Fibroblast of lung (primary cell): ENCODE data around the gene PLCL1. TPM values are rescaled to one million over a fixed set of nuclear protein-coding genes. Genes with fewer than 3 reads are reported as not detected.

Source experiments
- DNase-seq, 2 donors: peaks; one replicate each; pipeline versions ENCODE4 v3.0.0 to v3.0.0-alpha.2; 2010; ENCODE audit warnings: low read depth in 2 of 2
- H2AFZ ChIP-seq: 2 replicates; pipeline ENCODE4 v1.5.1; 2012; ENCODE audit warnings: low read length, control low read depth, inconsistent platforms
- H3K27ac ChIP-seq: 2 replicates; pipeline ENCODE4 v1.5.1; 2011; ENCODE audit warnings: low read length, control low read depth; ENCODE audit not compliant: insufficient read depth
- H3K27me3 ChIP-seq: 2 replicates; pipeline ENCODE4 v1.5.1; 2011; ENCODE audit warnings: mild to moderate bottlenecking, low read length; ENCODE audit not compliant: control insufficient read depth, insufficient read depth
- H3K36me3 ChIP-seq: 2 replicates; pipeline ENCODE4 v1.5.1; 2011; ENCODE audit warnings: low read length; ENCODE audit not compliant: control insufficient read depth, insufficient read depth
- H3K4me1 ChIP-seq: 2 replicates; pipeline ENCODE4 v1.5.1; 2011; ENCODE audit warnings: low read length; ENCODE audit not compliant: control insufficient read depth, insufficient read depth; ENCODE audit errors: extremely low read depth
- H3K4me2 ChIP-seq: 2 replicates; pipeline ENCODE4 v1.5.1; 2011; ENCODE audit warnings: low read length, control low read depth; ENCODE audit not compliant: insufficient read depth; ENCODE audit errors: extremely low read depth
- H3K4me3 ChIP-seq, 4 experiments: fragments of 200-600 bp in 1 of 4; sonication (generic) in 1 of 4; replicated peaks in 1 of 4; 2 replicates each; pipeline ENCODE4 v1.5.1; 2011 to 2016; ENCODE audit warnings: low read length in 4 of 4, low read depth in 3 of 4, mild to moderate bottlenecking in 3 of 4, control low read depth in 2 of 4, inconsistent platforms in 1 of 4, mixed read lengths in 1 of 4; ENCODE audit not compliant: insufficient read depth in 1 of 4; ENCODE audit errors: control extremely low read depth in 1 of 4
- H3K79me2 ChIP-seq: 2 replicates; pipeline ENCODE4 v1.5.1; 2012; ENCODE audit warnings: mild to moderate bottlenecking, low read length, inconsistent platforms; ENCODE audit not compliant: control insufficient read depth, insufficient read depth
- H3K9ac ChIP-seq: 2 replicates; pipeline ENCODE4 v1.5.1; 2011; ENCODE audit warnings: mild to moderate bottlenecking, low read length, control low read depth; ENCODE audit not compliant: insufficient read depth
- H3K9me3 ChIP-seq: 2 replicates; pipeline ENCODE4 v1.5.1; 2012; ENCODE audit warnings: low read depth, low read length; ENCODE audit not compliant: control insufficient read depth, insufficient read depth
- H4K20me1 ChIP-seq: 2 replicates; pipeline ENCODE4 v1.5.1; 2011; ENCODE audit warnings: low read length; ENCODE audit not compliant: control insufficient read depth, insufficient read depth; ENCODE audit errors: extremely low read depth
- CTCF ChIP-seq, 2 donors: IDR thresholded peaks in 1 of 2; conservative IDR thresholded peaks in 1 of 2; 1 replicate in 1 of 2; 2 replicates in 1 of 2; pipeline ENCODE4 v1.5.1; 2011 to 2012; ENCODE audit warnings: low read length in 2 of 2, control low read depth in 1 of 2, inconsistent platforms in 1 of 2, low read depth in 1 of 2, mild to moderate bottlenecking in 1 of 2
- EZH2 ChIP-seq: IDR thresholded peaks from 2 replicates; pipeline ENCODE4 v1.5.1; 2012; ENCODE audit warnings: low read length, control low read depth, mild to moderate bottlenecking; ENCODE audit errors: missing control alignments
- polyA plus RNA-seq, 2 donors: library from polyadenylated mRNA; depleted of rRNA in 1 of 2; stranded (reverse) in 1 of 2; unstranded in 1 of 2; fragments of >200 nt; gene quantifications; 2 replicates each; pipeline ENCODE4 v1.2.1, GENCODE V29; 2011 to 2012; ENCODE audit warnings: missing spikeins in 1 of 2
- total RNA-seq: library from RNA; depleted of rRNA; stranded (reverse); fragments of >200 nt; gene quantifications from 2 replicates; pipeline ENCODE4 v1.2.1, GENCODE V29; 2014

PLCL1 gene
- total and polyA plus RNA-seq, 2 donors (not counting 1 experiment from before 2014, with no cell fraction given): 0.48 to 0.83 TPM

- Histone ChIP-seq H3K36me3 (no peaks in the 10 kb centered on the region), H3K79me2 (no peaks in the 10 kb centered on the region), H3K4me1 (no peaks in the 10 kb centered on the region), H3K9me3 (no peaks in the 10 kb centered on the region), H3K4me2 (no peak overlapping the region), H3K27ac (no peak overlapping the region), H4K20me1 (no peaks in the 10 kb centered on the region), H3K4me3 (no peak overlapping the region), H3K9ac (no peak overlapping the region), H3K27me3 (peaks cover 5% of the 10 kb centered on the region), H2AFZ (no peak overlapping the region)
- no peak for DNase-seq
- no peak for TF ChIP-seq EZH2
- no peak for TF ChIP-seq CTCF (conservative IDR thresholded peaks at IDR 0.05 in 1 of 2, IDR thresholded peaks at IDR 0.05 in 1 of 2; ENCODE audit: low read depth in 1 of 2, low read length in 2 of 2)
Observed at GRCh38 chr2:197782126-197782525, 22.3 kb upstream of the PLCL1 start.

GRCh38 chr2:197784956-197785941 is 19.1 kb upstream of the PLCL1 start, which contains the start of gene BOLL:
Gene BOLL (minus strand): TSS chr2:197785319. CDS start chr2:197781850, 3,469 bp downstream.
- peak within 1 kb of the TSS in 2 of 4 experiments; percentile 11 to 37 for H3K4me3 ChIP-seq

More at GRCh38 chr2:197784956-197785941, 19.1 kb upstream of the PLCL1 start, which contains the start of gene BOLL:
- peak within 1 kb of the TSS; percentile 80 for H3K4me2 ChIP-seq
- TF ChIP-seq CTCF (conservative IDR thresholded peaks at IDR 0.05 in 1 of 2, IDR thresholded peaks at IDR 0.05 in 1 of 2; ENCODE audit: low read depth in 1 of 2, low read length in 2 of 2) (no peak), EZH2 (no peak)
- H3K36me3 ChIP-seq: no peaks in the 10 kb centered on the region
- no peak within 1 kb of the TSS for H2AFZ ChIP-seq
- no peaks in the 10 kb centered on the region for H3K79me2 ChIP-seq
- DNase-seq: no peak
- H3K27me3 ChIP-seq: peaks cover 5% of the 10 kb centered on the region
- H3K9me3 ChIP-seq: no peaks in the 10 kb centered on the region
- no peak within 1 kb of the TSS for H3K9ac ChIP-seq
- no peak within 1 kb of the TSS for H3K27ac ChIP-seq
- H4K20me1 ChIP-seq: no peaks in the 10 kb centered on the region
- no peaks in the 10 kb centered on the region for H3K4me1 ChIP-seq
